Measurements from ENCODE around the gene WASF2.

- no peak for TF ChIP-seq REST (IDR thresholded peaks at IDR 0.05; ENCODE audit: insufficient read depth in 1 of 2, low read depth in 2 of 2, low read length in 2 of 2)
- TF ChIP-seq SIN3A (IDR thresholded peaks at IDR 0.05; ENCODE audit: borderline replicate concordance, insufficient read depth, low read length), result no peak
- TF ChIP-seq POLR2AphosphoS5 (IDR thresholded peaks at IDR 0.05; ENCODE audit: low read depth, low read length), result no peak
- no peak for TF ChIP-seq TAF1 (IDR thresholded peaks at IDR 0.05; ENCODE audit: borderline replicate concordance, insufficient read depth, low read length)
Measured at GRCh38 chr1:27368869-27369582, 120.9 kb downstream of the WASF2 start.

Measured in PFSK-1 (cell line).